ENCODE results near the gene PLCB4.

- TF ChIP-seq CTCF (conservative IDR thresholded peaks at IDR 0.05 in 1 of 2, IDR thresholded peaks at IDR 0.05 in 1 of 2; ENCODE audit: extremely low read depth in 1 of 2, insufficient read depth in 1 of 2, low read depth in 1 of 2, low read length in 2 of 2) (no peak), EZH2 (IDR thresholded peaks at IDR 0.05; ENCODE audit: borderline replicate concordance, low read length) (no peak)
These were observed 334.6 kb downstream of the PLCB4 start for GRCh38 chr20:9403448-9403847.
